ENCODE results near the gene LPCAT1. TPM values are rescaled to one million over a fixed set of nuclear protein-coding genes. Genes with fewer than 3 reads are reported as not detected.

Gene LPCAT1
- total RNA-seq, 1 donor from 2014 or later, result 11.5 TPM

DNA sequence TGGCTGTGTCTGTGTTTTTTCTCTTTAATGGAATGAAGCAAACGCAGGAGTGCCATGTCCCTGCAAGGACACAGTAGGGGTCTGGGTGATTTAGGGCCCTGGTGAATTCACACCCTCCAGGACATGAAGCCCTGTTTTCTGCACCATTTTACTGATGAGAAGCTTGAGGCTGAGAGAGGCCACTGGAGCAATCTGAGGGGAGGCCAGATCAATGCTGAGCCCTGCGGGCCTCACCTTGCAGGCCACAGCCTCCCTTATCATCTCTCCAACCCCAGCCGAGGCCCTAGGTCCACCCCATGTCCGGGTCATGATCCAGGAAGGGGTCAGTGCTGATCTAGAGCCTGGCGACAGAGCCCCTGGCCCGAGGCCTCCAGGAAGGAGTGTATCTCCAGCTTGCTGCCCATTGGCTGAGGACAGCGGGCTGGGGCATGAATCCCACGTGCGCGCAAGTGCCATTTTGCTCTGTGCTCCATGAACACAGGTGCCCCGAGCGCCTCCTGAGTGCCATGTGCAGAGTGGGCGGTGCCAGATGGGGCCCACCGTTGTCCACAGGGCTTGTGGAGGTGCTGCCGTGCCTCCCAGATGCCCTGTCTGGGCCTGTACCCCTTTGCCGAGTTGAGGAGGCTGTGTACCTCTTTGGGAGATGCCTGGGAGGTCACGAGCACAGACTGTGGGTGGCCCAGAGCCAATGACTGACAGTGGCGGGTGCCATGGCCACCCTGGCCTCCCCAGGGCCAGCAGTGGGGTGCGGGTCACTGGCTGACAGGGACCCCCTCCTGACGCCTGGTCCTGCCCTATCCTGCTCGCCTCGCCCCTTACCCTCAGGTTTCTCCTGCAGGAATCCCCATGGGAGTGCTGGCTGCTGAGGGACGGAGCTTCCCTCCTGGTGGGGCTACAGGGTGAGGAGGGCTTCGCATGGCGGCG is 32.3 kb upstream of the LPCAT1 start:
- intact Hi-C loops (cut with DNase I), result no loop called here
- no peak for ATAC-seq (ENCODE audit: poor library complexity)
- no peak for DNase-seq

DNA sequence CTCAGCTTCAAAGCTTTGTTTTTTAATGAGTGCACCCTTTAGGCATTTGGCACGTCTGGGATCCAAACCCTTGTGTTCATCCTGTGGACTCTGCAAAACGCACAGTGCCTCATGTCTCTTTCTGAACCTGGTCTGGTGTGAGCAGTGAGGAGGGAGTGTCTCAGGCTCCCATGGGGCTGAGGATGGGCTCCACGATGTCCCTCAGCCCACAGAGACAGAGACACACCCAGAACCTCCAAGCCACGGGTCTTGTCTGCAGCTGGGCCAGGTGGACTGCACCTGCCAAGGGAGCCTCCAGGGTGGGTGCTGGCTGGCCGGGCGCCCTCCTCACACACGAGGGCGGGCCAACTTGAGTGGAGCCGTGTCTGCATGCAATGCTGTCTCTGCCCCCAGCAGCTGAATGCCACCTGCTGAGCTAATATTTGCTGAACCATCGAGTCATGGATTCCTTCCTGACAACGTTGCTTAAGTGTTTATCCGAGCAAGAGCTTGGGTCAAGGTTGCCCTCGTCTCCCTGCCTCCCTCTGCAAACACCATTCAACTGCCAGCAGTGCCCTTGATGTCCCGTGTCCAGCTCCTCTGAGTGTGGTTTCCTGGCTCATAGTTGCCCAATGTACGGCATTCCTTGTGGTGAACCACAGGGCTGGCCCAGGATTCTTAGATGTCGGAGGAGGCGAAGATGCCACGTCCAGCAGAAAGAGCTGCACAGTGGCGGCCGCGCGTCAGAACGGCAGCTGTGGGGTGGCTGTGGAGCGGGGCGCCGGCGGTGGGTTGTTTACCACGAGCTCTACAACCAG is 31.4 kb upstream of the LPCAT1 start:
- intact Hi-C loops (cut with DNase I), result no loop called here
- DNase-seq, result no peak
- ATAC-seq (ENCODE audit: poor library complexity), result no peak

DNA sequence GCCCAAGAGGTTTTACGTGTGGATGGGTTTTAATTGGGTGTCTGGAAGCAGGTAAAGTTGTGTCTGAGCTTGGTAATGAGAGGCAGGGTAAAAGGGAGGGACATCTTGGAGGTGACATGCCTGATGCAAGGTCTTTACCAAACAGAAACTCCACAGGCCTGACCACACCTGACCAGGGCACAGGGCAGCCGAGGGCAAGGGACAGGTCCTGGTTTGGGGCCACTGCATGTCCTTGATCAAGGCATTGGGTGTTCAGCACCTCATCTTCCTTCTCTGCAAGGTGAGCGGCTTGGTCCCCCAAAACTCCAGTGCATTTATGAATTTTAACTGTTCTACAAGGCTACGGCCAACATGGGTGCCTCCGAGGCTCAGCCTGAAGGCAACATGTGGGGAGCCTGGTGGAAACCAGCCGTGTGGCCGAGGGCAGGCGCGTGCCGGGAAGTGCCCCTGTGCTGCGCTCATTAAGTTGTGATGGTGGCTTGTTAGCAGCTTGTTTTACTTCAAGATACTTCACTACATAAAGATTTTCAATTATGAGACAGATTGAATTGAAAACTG is 30.7 kb upstream of the LPCAT1 start:
- DNase-seq, result no peak
- intact Hi-C loops (cut with DNase I), result no loop called here

DNA sequence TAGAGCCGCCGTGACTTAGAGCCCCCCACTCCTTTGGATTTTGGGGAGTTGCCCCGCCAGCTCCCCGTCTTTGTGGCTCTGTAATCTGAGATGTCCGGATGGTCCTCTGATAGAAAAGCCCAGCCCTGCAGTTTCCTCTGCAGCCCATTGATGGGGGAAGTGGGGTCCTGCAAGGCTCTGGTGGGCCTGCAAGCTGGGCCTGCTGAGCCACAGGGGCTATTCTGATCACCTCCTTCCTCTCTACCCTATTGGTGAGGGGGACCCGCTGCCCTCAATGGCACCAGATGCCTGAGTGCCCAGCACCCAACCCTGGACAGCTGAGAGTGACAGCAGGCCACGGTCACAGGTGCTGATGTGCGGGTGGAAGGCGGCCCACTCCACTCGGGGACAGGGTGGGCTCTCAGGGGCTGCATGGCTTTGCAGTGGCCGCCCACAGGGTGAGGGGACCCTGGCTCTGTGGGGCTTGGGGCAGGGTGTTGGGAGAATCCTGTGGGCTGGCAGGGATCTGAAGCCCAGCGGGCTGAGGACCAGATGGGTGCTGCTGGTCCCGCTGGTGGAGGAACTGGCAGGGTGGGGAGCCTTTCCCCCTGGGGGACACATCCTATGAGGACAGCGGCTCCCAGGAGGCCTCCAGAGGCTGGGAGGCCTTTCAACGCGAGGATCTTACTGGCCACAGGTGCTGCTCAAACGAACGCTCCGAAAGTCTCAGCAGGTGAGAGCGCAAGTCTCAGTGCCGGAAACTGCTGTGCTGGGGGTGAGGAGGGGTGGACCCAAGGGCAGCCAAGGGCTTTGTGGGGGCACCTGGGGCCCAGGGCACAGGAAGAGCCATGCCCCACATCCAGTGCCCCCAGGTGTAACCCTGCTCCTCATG is 30.0 kb upstream of the LPCAT1 start:
- intact Hi-C loops (cut with DNase I), result no loop called here
- DNase-seq, result no peak
- ATAC-seq (ENCODE audit: poor library complexity), result no peak

More for the DNA sequence above, 30.7 kb upstream of the LPCAT1 start:
- ATAC-seq (ENCODE audit: poor library complexity), result no peak

DNA sequence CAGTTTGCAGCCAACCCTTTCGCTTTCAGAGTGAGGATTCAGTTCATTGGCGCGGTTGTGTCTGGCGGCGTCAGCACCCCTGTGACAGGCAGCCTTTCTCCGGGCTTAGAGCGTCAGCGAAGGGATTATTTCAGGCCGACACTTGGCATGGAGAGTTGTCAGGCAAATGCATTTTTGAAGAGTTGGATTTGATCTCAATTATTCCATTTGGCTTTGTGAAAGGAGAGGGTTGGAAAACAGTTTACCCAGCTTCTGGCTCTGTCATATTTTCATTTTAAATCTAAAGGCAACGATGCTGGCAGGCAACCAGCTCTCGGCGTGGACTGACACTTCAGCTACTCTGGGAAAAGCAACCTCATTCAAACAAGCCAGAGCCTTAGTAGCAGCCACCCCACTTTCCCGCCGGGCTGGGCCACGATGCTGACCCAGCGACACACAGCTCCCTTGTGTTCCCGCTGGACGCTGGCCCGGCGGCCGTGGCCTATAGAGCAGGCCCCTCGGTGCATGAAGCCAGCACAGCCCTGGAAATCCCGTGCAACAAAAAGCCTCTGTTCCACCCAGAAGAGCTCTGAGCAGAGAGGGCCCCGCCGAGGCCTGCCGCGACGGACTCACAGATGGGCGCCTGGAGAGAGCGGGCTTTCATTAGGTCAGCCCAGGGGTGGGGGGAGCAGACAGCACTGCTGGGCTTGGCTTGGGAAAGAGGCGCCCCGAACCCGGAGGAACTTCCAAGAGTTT is 28.9 kb upstream of the LPCAT1 start:
- intact Hi-C loops (cut with DNase I), result no loop called here

GRCh38 chr5:1551426-1552301 is 27.9 kb upstream of the LPCAT1 start:
- no peak for DNase-seq
- ATAC-seq (ENCODE audit: poor library complexity), result no peak

More for the DNA sequence above, 28.9 kb upstream of the LPCAT1 start:
- DNase-seq (peak; percentile 74), ATAC-seq (ENCODE audit: poor library complexity) (peak; percentile 68)

GRCh38 chr5:1550287-1551076 is 26.7 kb upstream of the LPCAT1 start:
- no peak for ATAC-seq (ENCODE audit: poor library complexity)
- intact Hi-C loops (cut with DNase I), result no loop called here
- no peak for DNase-seq

More at GRCh38 chr5:1551426-1552301, 27.9 kb upstream of the LPCAT1 start:
- intact Hi-C loops (cut with DNase I), result no loop called here

- DNase-seq (no peak), ATAC-seq (ENCODE audit: poor library complexity) (no peak)
- intact Hi-C loops (cut with DNase I), result no loop called here
Measured at GRCh38 chr5:1549475-1550030, 25.8 kb upstream of the LPCAT1 start.

DNA sequence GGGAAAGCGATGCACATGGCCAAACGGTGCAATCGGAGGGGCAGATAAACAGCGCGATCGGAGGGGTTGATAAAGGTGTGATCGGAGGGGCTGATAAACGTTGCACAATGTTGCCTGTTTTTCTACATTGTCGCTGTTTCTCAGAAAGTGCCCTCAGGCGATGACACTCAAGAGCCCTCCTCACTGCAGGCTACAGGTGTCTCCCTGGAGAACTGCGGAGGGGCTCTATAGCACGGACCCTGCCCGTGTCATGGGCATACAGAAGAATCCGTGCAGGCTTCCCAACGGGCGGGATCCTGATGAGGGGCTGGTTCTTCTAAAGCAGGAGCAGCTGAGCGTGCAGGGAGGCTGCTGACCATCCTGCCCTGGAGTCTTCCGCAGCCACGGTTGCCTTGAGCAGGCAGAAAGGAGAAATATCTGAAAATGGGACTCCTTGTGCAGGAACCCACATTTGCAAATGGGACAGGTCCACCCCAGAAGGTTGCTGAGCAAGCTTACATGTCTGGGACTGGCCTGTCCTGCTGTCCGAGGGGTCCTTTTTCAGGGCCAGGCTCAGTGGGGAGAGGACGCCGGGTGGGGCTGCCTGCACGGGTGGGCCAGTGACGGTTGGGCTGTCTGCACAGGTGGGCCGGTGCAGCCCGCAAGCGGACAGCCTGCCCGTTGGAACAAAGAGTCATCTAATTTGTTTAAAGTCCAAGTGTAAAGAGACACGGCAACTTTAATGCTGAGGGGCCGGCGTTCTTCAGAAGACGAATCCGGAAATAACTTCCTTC is 25.1 kb upstream of the LPCAT1 start:
- ATAC-seq (ENCODE audit: poor library complexity), result no peak
- DNase-seq, result no peak
- intact Hi-C loops (cut with DNase I), result no loop called here

DNA sequence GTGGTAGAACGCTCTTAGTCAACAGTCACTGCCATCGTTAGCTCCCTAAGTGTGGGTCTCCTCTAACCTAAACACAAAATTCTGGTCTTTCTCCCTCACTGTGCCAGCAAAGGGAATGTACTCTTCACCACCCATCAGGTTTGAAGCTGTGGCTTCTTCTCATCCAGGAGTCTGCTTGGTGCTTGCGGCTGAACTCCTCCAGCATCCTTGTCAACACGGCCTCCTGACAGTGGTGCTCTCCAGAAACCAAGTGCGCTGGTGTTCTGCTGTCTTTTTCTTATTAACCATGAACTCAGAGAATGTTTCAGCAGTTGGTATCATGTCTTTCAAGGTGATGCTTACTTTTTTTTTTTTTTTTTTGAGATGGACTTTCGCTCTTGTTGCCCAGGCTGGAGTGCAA is 23.9 kb upstream of the LPCAT1 start:
- DNase-seq, result no peak
- intact Hi-C loops (cut with DNase I), result no loop called here
- ATAC-seq (ENCODE audit: poor library complexity), result no peak

GRCh38 chr5:1547236-1547635 is 23.5 kb upstream of the LPCAT1 start:
- intact Hi-C loops (cut with DNase I), result no loop called here
- ATAC-seq (ENCODE audit: poor library complexity) (no peak), DNase-seq (no peak)

DNA sequence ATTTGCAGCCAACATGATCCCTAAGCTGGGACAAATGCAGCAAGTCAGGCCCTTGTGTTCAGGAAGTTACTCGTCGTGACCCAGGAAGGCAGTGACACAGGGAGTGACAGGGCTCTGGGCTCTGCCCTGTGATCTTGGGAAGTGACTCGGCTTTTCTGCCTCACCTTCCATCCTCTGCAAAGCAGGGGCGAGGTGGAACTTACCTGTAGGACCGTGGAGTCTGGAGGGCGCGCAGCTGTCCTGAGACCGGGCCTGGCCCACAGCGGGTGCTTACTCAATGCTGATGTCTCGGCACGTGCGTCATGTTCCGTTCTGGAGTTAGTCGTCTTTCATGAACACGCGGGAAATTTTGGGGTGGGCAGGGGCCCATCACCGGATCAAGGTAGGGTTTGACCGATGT is 22.8 kb upstream of the LPCAT1 start:
- DNase-seq (no peak), ATAC-seq (ENCODE audit: poor library complexity) (no peak)
- intact Hi-C loops (cut with DNase I), result no loop called here

DNA sequence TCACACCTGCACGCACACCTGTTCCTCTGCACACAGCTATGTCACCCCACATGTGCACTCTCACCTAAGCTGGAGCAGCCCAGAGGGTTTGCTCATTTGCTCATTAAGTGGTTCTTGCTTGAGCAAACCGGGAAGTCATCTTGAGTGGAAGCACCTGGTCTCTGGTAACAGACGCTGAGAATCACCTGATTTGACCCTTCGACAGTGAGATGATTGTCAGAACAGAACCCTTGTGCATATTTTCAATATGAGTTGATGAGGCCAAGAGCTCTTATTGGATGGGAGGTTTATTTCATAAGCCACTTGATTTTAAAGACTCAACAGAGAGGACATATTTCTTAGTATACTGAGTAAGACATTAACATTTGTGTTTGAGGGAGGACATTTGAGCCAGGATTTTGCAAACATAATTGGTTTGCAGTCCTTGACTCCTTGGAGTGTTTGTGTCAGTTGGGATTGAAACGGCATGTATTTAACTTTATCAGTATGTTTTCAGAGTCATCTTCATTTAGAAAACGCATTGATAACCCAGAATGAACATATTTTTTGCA is 22.1 kb upstream of the LPCAT1 start:
- DNase-seq (no peak), ATAC-seq (ENCODE audit: poor library complexity) (no peak)

GRCh38 chr5:1545126-1545804 is 21.5 kb upstream of the LPCAT1 start:
- no peak for ATAC-seq (ENCODE audit: poor library complexity)
- no peak for DNase-seq
- intact Hi-C loops (cut with DNase I), result no loop called here

More for the DNA sequence above, 22.1 kb upstream of the LPCAT1 start:
- intact Hi-C loops (cut with DNase I), result no loop called here
